ENCODE data around the gene GAPT. TPM values are rescaled to one million over a fixed set of nuclear protein-coding genes. Genes with fewer than 3 reads are reported as not detected.

GAPT gene
- total RNA-seq, 1 experiment from 2014 or later, result not detected

- Histone ChIP-seq H3K9me2 (replicated peaks; ENCODE audit: low read length) (no peaks in the 10 kb centered on the region), H3F3A (ENCODE audit: low read length, unreplicated experiment) (no peaks in the 10 kb centered on the region)
- intact Hi-C loops (cut with micrococcal nuclease), result no loop called here
These were observed 53.7 kb downstream of the GAPT start for GRCh38 chr5:58544926-58545325.

GRCh38 chr5:58545912-58546311 lies 54.7 kb downstream of the GAPT start:
- CTCF ChIA-PET, result no interaction called here
- BruUV-seq (replicated peaks), result no TSS peak
- Histone ChIP-seq H3K9me2 (replicated peaks; ENCODE audit: low read length) (no peaks in the 10 kb centered on the region), H3K9ac (ENCODE audit: low read length) (no peak overlapping the region), H3K9me3 (ENCODE audit: low read length) (no peaks in the 10 kb centered on the region), H3K27ac (ENCODE audit: low read length) (no peak overlapping the region), H4K20me1 (ENCODE audit: low read length) (no peaks in the 10 kb centered on the region), H3F3A (ENCODE audit: low read length, unreplicated experiment) (no peaks in the 10 kb centered on the region), H3K27me3 (ENCODE audit: low read length) (0 out of 2 replicates have a peak, but pooled peaks cover 20% of the 10 kb centered on the region), H3K4me3 (ENCODE audit: low read length) (no peak overlapping the region), H3K4me2 (ENCODE audit: low read length) (no peak overlapping the region), H2AFZ (ENCODE audit: low read length) (no peak overlapping the region), H3K36me3 (ENCODE audit: low read depth, low read length) (no peaks in the 10 kb centered on the region), H3K79me2 (ENCODE audit: low read length) (no peaks in the 10 kb centered on the region), H3K4me1 (ENCODE audit: insufficient read depth, low read length) (no peaks in the 10 kb centered on the region)
- POLR2A ChIA-PET (ENCODE audit: unreplicated experiment), result no interaction called here
- intact Hi-C loops (cut with micrococcal nuclease), result no loop called here
- DNase-seq (no peak), ATAC-seq (no peak)
- TF ChIP-seq CTCF (conservative IDR thresholded peaks at IDR 0.05; ENCODE audit: low read depth, low read length) (no peak), EZH2phosphoT487 (IDR thresholded peaks at IDR 0.05; ENCODE audit: borderline replicate concordance, low read length) (no peak), EZH2 (IDR thresholded peaks at IDR 0.05; ENCODE audit: low read length, unreplicated experiment) (no peak)

More at GRCh38 chr5:58544926-58545325, 53.7 kb downstream of the GAPT start:
- 0 out of 2 replicates have a peak, but pooled peaks cover 17% of the 10 kb centered on the region for H3K27me3 ChIP-seq (ENCODE audit: low read length)
- ATAC-seq (no peak), DNase-seq (no peak)
- no peaks in the 10 kb centered on the region for H3K4me1 ChIP-seq (ENCODE audit: insufficient read depth, low read length)
- H3K27ac ChIP-seq (ENCODE audit: low read length), result no peak overlapping the region
- ChIA-PET POLR2A (ENCODE audit: unreplicated experiment) (interaction anchor here (0.6 kb wide), 1 partner anchor 196 kb away, joined by 6 read pairs; no protein-coding TSS in a partner anchor), CTCF (no interaction called here)
- H3K4me2 ChIP-seq (ENCODE audit: low read length), result no peak overlapping the region
- no peaks in the 10 kb centered on the region for H4K20me1 ChIP-seq (ENCODE audit: low read length)
- H3K36me3 ChIP-seq (ENCODE audit: low read depth, low read length), result no peaks in the 10 kb centered on the region
- no peak overlapping the region for H2AFZ ChIP-seq (ENCODE audit: low read length)
- H3K9me3 ChIP-seq (ENCODE audit: low read length), result no peaks in the 10 kb centered on the region
- no peak overlapping the region for H3K9ac ChIP-seq (ENCODE audit: low read length)
- no TSS peak for BruUV-seq (replicated peaks)
- H3K4me3 ChIP-seq (ENCODE audit: low read length), result no peak overlapping the region
- TF ChIP-seq CTCF (conservative IDR thresholded peaks at IDR 0.05; ENCODE audit: low read depth, low read length) (no peak), EZH2 (IDR thresholded peaks at IDR 0.05; ENCODE audit: low read length, unreplicated experiment) (no peak), EZH2phosphoT487 (IDR thresholded peaks at IDR 0.05; ENCODE audit: borderline replicate concordance, low read length) (no peak)
- H3K79me2 ChIP-seq (ENCODE audit: low read length), result no peaks in the 10 kb centered on the region

Small RNA genes within 50 kb of the gene (microRNA-seq; reads per million reads assigned to microRNA genes)
- gene MIR548AE2 (ENCODE audit: unreplicated experiment), result not detected

Other genes with a start within 250 kb of the GAPT start
- gene PLK2, start 31.3 kb upstream of the GAPT start, total RNA-seq (2014; rRNA removed), result 372 and 564 TPM in 2 replicates
- not detected in 2 replicates for gene RAB3C, start 91.6 kb downstream of the GAPT start, total RNA-seq (2014; rRNA removed)